K562 (cell line): Measurements from ENCODE around the gene LPCAT3. TPM values are rescaled to one million over a fixed set of nuclear protein-coding genes. Genes with fewer than 3 reads are reported as not detected.

Experiments used
- MIER1 ChIP-seq: fragments of 450-650 bp; IDR thresholded peaks from 2 replicates; pipeline ENCODE4 v1.6.1; 2016; ENCODE audit warnings: antibody characterized with exemption, mild to moderate bottlenecking, low read depth
- XRCC5 ChIP-seq: fragments of 200-400 bp; formaldehyde crosslinking; IDR thresholded peaks from 2 replicates; pipeline ENCODE4 v1.6.1; 2017; ENCODE audit warnings: low read depth, mild to moderate bottlenecking, low read length
- ZKSCAN8 ChIP-seq: fragments of 200-800 bp; sonication (Bioruptor generic); IDR thresholded peaks from 2 replicates; pipeline ENCODE4 v1.6.1; 2016; ENCODE audit warnings: missing genetic modification characterization, missing compliant biosample characterization
- ZNF707 ChIP-seq: fragments of 250-450 bp; sonication (Bioruptor Pico); conservative IDR thresholded peaks from 2 replicates; pipeline ENCODE4 v1.8.0; 2022; ENCODE audit warnings: inconsistent platforms, mild to moderate bottlenecking, moderate library complexity
- polyA plus RNA-seq, 8 experiments: library from polyadenylated mRNA; depleted of rRNA in 4 of 8; stranded (reverse) in 5 of 8; unstranded in 3 of 8; fragments of >200 nt; fragmentation: Nextera tagmentation in 2 of 8; fragmentation: Illumina TruSeq in 1 of 8; extraction: Ambion mirVana in 2 of 8; extraction: Trizol in 1 of 8; gene quantifications; 2 replicates each; pipeline versions ENCODE4 v1.2.1 to v1.2.3, GENCODE V29; 2011 to 2014; ENCODE audit warnings: inconsistent platforms in 1 of 8, missing spikeins in 1 of 8
- total RNA-seq, 7 experiments: library from RNA; depleted of rRNA in 6 of 7; stranded (reverse); fragments of >200 nt in 6 of 7; fragmentation: Illumina TruSeq in 2 of 7; extraction: Trizol in 2 of 7; gene quantifications; 2 replicates each; pipeline versions ENCODE4 v1.2.1 to v1.2.3, GENCODE V29; 2011 to 2021; ENCODE audit warnings: low replicate concordance in 1 of 7
- TF ChIP-seq, protein P1 (sequence below): fragments of 450-650 bp; IDR thresholded peaks from 2 replicates; pipeline ENCODE4 v1.6.1; 2017; ENCODE audit warnings: antibody characterized with exemption, mild to moderate bottlenecking
- TF ChIP-seq, protein P2 (sequence below): IDR thresholded peaks from 2 replicates; pipeline ENCODE4 v1.6.1; 2012; ENCODE audit warnings: low read depth, low read length, improper control_type of control experiment, borderline replicate concordance
- TF ChIP-seq, protein P3 (sequence below): IDR thresholded peaks from 2 replicates; pipeline ENCODE4 v1.6.1; 2016; ENCODE audit warnings: missing genetic modification characterization, missing compliant biosample characterization
- TF ChIP-seq, protein P4 (sequence below): sonication (generic); formaldehyde crosslinking; IDR thresholded peaks from 2 replicates; pipeline ENCODE4 v1.8.0; 2022; ENCODE audit warnings: mild to moderate bottlenecking, low read depth, missing genetic modification reagents
- TF ChIP-seq, protein P5 (sequence below): fragments of 250-450 bp; sonication (Bioruptor Pico); IDR thresholded peaks from 2 replicates; pipeline ENCODE4 v1.5.0; 2020; ENCODE audit warnings: mild to moderate bottlenecking, borderline replicate concordance

The LPCAT3 gene
- total and polyA plus RNA-seq, 9 of the 15 experiments (the other 6 are each of a cell fraction or from before 2014, with no cell fraction given) = 4.9 to 52.5 (median 25.3) TPM

DNA sequence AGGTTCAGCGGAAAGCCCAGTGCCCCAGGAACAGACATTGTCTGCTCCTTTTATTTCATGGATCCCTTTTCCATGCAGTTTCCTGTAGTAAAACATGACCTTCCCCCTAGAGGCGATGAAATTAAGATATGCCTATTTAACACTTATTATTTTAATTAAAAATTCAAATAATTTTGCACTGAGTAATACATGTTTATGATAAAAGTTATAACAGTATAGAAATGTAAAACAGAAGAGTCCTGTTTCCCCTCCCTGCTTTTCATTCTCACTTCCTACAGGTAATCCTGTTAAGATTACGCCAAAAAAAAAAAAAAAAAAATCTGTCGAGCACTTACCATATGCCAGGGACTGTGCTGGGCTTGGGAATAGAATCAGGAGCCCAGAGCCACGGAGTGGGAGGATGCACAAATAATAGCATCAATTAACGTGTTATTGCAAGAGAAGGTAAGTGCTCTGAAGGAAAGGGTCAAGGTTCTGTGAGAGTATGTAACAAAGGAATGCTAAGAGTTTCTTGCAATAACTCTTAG, 830 bp upstream of the LPCAT3 start (continued):
- TF ChIP-seq MIER1 (no peak), ZKSCAN8 (CRISPR knock-in tag) (no peak), ZNF707 (CRISPR knock-in tag) (no peak), XRCC5 (no peak)
- TF ChIP-seq, protein P1, sequence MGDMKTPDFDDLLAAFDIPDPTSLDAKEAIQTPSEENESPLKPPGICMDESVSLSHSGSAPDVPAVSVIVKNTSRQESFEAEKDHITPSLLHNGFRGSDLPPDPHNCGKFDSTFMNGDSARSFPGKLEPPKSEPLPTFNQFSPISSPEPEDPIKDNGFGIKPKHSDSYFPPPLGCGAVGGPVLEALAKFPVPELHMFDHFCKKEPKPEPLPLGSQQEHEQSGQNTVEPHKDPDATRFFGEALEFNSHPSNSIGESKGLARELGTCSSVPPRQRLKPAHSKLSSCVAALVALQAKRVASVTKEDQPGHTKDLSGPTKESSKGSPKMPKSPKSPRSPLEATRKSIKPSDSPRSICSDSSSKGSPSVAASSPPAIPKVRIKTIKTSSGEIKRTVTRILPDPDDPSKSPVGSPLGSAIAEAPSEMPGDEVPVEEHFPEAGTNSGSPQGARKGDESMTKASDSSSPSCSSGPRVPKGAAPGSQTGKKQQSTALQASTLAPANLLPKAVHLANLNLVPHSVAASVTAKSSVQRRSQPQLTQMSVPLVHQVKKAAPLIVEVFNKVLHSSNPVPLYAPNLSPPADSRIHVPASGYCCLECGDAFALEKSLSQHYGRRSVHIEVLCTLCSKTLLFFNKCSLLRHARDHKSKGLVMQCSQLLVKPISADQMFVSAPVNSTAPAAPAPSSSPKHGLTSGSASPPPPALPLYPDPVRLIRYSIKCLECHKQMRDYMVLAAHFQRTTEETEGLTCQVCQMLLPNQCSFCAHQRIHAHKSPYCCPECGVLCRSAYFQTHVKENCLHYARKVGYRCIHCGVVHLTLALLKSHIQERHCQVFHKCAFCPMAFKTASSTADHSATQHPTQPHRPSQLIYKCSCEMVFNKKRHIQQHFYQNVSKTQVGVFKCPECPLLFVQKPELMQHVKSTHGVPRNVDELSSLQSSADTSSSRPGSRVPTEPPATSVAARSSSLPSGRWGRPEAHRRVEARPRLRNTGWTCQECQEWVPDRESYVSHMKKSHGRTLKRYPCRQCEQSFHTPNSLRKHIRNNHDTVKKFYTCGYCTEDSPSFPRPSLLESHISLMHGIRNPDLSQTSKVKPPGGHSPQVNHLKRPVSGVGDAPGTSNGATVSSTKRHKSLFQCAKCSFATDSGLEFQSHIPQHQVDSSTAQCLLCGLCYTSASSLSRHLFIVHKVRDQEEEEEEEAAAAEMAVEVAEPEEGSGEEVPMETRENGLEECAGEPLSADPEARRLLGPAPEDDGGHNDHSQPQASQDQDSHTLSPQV = 0 out of 2 replicates have a peak, but pooled peaks have one; percentile 14
- TF ChIP-seq, protein P2, sequence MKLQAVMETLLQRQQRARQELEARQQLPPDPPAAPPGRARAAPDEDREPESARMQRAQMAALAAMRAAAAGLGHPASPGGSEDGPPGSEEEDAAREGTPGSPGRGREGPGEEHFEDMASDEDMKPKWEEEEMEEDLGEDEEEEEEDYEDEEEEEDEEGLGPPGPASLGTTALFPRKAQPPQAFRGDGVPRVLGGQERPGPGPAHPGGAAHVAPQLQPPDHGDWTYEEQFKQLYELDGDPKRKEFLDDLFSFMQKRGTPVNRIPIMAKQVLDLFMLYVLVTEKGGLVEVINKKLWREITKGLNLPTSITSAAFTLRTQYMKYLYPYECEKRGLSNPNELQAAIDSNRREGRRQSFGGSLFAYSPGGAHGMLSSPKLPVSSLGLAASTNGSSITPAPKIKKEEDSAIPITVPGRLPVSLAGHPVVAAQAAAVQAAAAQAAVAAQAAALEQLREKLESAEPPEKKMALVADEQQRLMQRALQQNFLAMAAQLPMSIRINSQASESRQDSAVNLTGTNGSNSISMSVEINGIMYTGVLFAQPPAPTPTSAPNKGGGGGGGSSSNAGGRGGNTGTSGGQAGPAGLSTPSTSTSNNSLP = no peak
- TF ChIP-seq, protein P3, sequence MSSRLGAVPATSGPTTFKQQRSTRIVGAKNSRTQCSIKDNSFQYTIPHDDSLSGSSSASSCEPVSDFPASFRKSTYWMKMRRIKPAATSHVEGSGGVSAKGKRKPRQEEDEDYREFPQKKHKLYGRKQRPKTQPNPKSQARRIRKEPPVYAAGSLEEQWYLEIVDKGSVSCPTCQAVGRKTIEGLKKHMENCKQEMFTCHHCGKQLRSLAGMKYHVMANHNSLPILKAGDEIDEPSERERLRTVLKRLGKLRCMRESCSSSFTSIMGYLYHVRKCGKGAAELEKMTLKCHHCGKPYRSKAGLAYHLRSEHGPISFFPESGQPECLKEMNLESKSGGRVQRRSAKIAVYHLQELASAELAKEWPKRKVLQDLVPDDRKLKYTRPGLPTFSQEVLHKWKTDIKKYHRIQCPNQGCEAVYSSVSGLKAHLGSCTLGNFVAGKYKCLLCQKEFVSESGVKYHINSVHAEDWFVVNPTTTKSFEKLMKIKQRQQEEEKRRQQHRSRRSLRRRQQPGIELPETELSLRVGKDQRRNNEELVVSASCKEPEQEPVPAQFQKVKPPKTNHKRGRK (tag) = 0 out of 2 replicates have a peak, but pooled peaks have one; percentile 57
- TF ChIP-seq, protein P4, sequence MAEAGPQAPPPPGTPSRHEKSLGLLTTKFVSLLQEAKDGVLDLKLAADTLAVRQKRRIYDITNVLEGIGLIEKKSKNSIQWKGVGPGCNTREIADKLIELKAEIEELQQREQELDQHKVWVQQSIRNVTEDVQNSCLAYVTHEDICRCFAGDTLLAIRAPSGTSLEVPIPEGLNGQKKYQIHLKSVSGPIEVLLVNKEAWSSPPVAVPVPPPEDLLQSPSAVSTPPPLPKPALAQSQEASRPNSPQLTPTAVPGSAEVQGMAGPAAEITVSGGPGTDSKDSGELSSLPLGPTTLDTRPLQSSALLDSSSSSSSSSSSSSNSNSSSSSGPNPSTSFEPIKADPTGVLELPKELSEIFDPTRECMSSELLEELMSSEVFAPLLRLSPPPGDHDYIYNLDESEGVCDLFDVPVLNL = no peak
- TF ChIP-seq, protein P5, sequence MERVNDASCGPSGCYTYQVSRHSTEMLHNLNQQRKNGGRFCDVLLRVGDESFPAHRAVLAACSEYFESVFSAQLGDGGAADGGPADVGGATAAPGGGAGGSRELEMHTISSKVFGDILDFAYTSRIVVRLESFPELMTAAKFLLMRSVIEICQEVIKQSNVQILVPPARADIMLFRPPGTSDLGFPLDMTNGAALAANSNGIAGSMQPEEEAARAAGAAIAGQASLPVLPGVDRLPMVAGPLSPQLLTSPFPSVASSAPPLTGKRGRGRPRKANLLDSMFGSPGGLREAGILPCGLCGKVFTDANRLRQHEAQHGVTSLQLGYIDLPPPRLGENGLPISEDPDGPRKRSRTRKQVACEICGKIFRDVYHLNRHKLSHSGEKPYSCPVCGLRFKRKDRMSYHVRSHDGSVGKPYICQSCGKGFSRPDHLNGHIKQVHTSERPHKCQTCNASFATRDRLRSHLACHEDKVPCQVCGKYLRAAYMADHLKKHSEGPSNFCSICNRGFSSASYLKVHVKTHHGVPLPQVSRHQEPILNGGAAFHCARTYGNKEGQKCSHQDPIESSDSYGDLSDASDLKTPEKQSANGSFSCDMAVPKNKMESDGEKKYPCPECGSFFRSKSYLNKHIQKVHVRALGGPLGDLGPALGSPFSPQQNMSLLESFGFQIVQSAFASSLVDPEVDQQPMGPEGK (CRISPR knock-in tag) = no peak
